ENCODE measurements around the gene OSR1. TPM values are rescaled to one million over a fixed set of nuclear protein-coding genes. Genes with fewer than 3 reads are reported as not detected.

The OSR1 gene
- total and polyA plus RNA-seq, 2 of the 4 experiments (the other 2 are of a cell fraction) = 12.4 to 48.0 TPM

DNA sequence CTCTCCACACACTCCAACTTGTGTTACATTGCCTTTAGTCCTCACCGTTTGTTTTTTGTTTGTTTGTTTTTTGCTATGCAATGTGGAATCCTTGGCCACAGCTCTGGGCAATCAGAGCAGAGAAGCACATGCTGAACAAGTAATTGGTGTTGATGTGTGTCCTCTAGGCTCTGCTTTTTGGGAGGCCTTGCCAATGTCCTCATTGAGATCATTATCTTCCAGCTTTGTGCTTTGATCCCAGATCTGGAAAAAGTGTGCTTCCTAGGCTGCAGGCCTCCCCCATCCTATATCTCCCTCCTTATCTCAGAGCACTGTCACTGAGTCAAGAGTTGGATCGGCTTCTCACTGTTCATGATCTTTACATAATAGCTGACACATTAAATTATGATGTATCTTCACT lies 25.9 kb downstream of the OSR1 start:
- Histone ChIP-seq H2BK20ac (ENCODE audit: low read depth, low read length) (no peak overlapping the region), H3K56ac (ENCODE audit: extremely low read depth, insufficient read depth, low read length) (no peak overlapping the region), H3K18ac (ENCODE audit: low read depth, low read length) (no peak overlapping the region), H3K4me3 (ENCODE audit: insufficient read depth, low read depth, low read length) (no peak overlapping the region), H3K9me1 (ENCODE audit: insufficient read depth, low read length) (no peaks in the 10 kb centered on the region), H3K4me1 (ENCODE audit: control insufficient read depth, insufficient read depth, low read length) (no peaks in the 10 kb centered on the region), H3K4ac (ENCODE audit: low read depth, low read length) (no peak overlapping the region), H2BK5ac (ENCODE audit: low read depth, low read length, poor library complexity, severe bottlenecking) (no peak overlapping the region), H2BK15ac (ENCODE audit: low read depth, low read length) (no peak overlapping the region), H3K9ac (ENCODE audit: low read depth, low read length) (no peak overlapping the region), H2AK5ac (ENCODE audit: low read depth, low read length) (no peak overlapping the region), H3K36me3 (ENCODE audit: control insufficient read depth, insufficient read depth, low read length) (no peaks in the 10 kb centered on the region), H3K27ac (ENCODE audit: insufficient read depth, low read length) (no peak overlapping the region), H4K5ac (ENCODE audit: low read depth, low read length) (no peak overlapping the region), H3K14ac (replicated peaks; ENCODE audit: low read depth, low read length) (no peak overlapping the region), H4K8ac (ENCODE audit: low read depth in 2 of 2, low read length in 2 of 2) (no peak overlapping the region), H3K79me1 (ENCODE audit: low read depth in 1 of 2, low read length in 2 of 2) (no peaks in the 10 kb centered on the region), H2BK120ac (ENCODE audit: low read depth, low read length) (no peak overlapping the region), H3K9me3 (ENCODE audit: control insufficient read depth, insufficient read depth, low read length) (no peaks in the 10 kb centered on the region), H3K27me3 (ENCODE audit: control insufficient read depth, insufficient read depth, low read length) (no peaks in the 10 kb centered on the region), H4K91ac (ENCODE audit: insufficient read depth, low read depth, low read length) (no peak overlapping the region), H3K4me2 (ENCODE audit: low read depth, low read length) (no peak overlapping the region), H3K23ac (ENCODE audit: low read depth, low read length) (no peak overlapping the region), H2AFZ (replicated peaks; ENCODE audit: low read length, poor library complexity) (no peak overlapping the region), H2AK9ac (replicated peaks; ENCODE audit: low read depth, low read length, poor library complexity) (no peak overlapping the region), H4K20me1 (ENCODE audit: insufficient read depth, low read length) (no peaks in the 10 kb centered on the region; the same call in 1 of the 2 replicates)
- no CpG with 5 or more reads among the region's 2 CpGs for WGBS, 2 experiments (ENCODE audit: extremely low coverage in 2 of 2, insufficient read length in 1 of 2)
- TF ChIP-seq MXI1 (IDR thresholded peaks at IDR 0.05; ENCODE audit: borderline replicate concordance, low read depth, low read length) (no peak), MAZ (IDR thresholded peaks at IDR 0.05; ENCODE audit: borderline replicate concordance, low read depth, low read length) (no peak), MAFK (IDR thresholded peaks at IDR 0.05; ENCODE audit: low read depth, low read length) (no peak), CHD1 (IDR thresholded peaks at IDR 0.05; ENCODE audit: low read depth, low read length) (no peak), SMC3 (IDR thresholded peaks at IDR 0.05; ENCODE audit: low read depth, low read length) (no peak), CTCF (conservative IDR thresholded peaks at IDR 0.05; ENCODE audit: low read depth, low read length) (no peak), RFX5 (IDR thresholded peaks at IDR 0.05; ENCODE audit: low read depth, low read length) (no peak), NFE2L2 (IDR thresholded peaks at IDR 0.05; ENCODE audit: low read depth, low read length) (no peak), POLR2A (IDR thresholded peaks at IDR 0.05; ENCODE audit: low read depth, low read length) (no peak), RAD21 (IDR thresholded peaks at IDR 0.05; ENCODE audit: low read length) (no peak), RCOR1 (IDR thresholded peaks at IDR 0.05; ENCODE audit: insufficient replicate concordance, low read length) (no peak), BHLHE40 (IDR thresholded peaks at IDR 0.05; ENCODE audit: low read depth, low read length) (no peak), CEBPB (IDR thresholded peaks at IDR 0.05; ENCODE audit: low read depth, low read length) (no peak)
- TF ChIP-seq, protein P1, sequence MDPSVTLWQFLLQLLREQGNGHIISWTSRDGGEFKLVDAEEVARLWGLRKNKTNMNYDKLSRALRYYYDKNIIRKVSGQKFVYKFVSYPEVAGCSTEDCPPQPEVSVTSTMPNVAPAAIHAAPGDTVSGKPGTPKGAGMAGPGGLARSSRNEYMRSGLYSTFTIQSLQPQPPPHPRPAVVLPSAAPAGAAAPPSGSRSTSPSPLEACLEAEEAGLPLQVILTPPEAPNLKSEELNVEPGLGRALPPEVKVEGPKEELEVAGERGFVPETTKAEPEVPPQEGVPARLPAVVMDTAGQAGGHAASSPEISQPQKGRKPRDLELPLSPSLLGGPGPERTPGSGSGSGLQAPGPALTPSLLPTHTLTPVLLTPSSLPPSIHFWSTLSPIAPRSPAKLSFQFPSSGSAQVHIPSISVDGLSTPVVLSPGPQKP (IDR thresholded peaks at IDR 0.05; ENCODE audit: borderline replicate concordance, low read depth, low read length) = no peak
- dilution Hi-C loops (cut with HindIII; ENCODE audit: low sequenced_read_pairs, unreplicated experiment) = no loop called here
- DNase-seq (no peak), ATAC-seq (ENCODE audit: low read depth) (no peak)
- POLR2A ChIA-PET (ENCODE audit: unreplicated experiment) = no interaction called here
- intact Hi-C loops (cut with micrococcal nuclease) = no loop called here
- no TSS peak for BruUV-seq (replicated peaks)
- CTCF ChIA-PET = no interaction called here
- in situ Hi-C loops (cut with MboI; ENCODE audit: low sequenced_read_pairs) = no loop called here

All from IMR-90 (cell line).